Measurements from ENCODE around the gene TNIP3. TPM values are rescaled to one million over a fixed set of nuclear protein-coding genes. Genes with fewer than 3 reads are reported as not detected.
"Not testable (repeated sequence)": the region's sequence is repeated elsewhere in the genome, so short reads cannot be mapped to it uniquely, and the experiment has no call there.

TNIP3 gene, protein sequence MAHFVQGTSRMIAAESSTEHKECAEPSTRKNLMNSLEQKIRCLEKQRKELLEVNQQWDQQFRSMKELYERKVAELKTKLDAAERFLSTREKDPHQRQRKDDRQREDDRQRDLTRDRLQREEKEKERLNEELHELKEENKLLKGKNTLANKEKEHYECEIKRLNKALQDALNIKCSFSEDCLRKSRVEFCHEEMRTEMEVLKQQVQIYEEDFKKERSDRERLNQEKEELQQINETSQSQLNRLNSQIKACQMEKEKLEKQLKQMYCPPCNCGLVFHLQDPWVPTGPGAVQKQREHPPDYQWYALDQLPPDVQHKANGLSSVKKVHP
- total RNA-seq (1 to 10 TPM in 2 of 5 experiments, under 1 TPM in 3; 0.57 to 1.8 (median 0.90) TPM), polyA plus RNA-seq (under 1 TPM; 0.30 to 0.62 TPM), total RNA-seq (2.7 reads per million, percentile 14 among the genes with 10 or more reads in this experiment)

DNA sequence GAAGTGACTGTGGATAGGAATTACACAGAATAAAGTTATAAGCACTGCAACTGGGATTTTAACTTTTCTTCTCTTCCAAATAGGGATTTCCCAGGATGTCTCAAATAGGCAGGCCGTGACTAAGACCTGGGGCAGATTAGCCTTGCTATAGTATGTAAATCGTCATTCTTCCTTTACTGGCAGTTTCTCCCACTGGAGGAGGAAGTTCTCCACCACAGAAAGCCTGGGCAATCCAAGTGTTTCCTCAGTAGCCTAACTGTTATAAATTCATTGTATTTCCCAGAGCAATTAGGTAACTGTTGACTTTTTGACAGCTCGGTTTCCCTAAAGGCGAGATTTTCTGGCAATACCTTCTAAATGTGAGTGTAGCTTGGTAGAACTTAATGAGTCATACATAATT is at the start of gene TNIP3:
TNIP3 (minus strand) TSS at position 31 of the 400 bp plus-strand sequence. CDS start 196 bp downstream, outside the sequence.
- DNase-seq = no peak
- Mint-ChIP-seq H3K27me3 (peaks cover 0 to 18% (median 0%) of the 10 kb centered on the region in 5 donors), H3K4me1 (peaks cover 27 to 65% (median 52%) of the 10 kb centered on the region in 7 donors), H3K4me3 (peak within 1 kb of the TSS in 9 of 10 donors; percentile 61 to 86 (median 70)), H3K36me3 (peaks cover 0 to 14% (median 0%) of the 10 kb centered on the region in 5 donors), H3K27ac (peak within 1 kb of the TSS in 8 of 9 donors; percentile 77 to 95 (median 90)), H3K9me3 (peaks cover 0 to 4% (median 0%) of the 10 kb centered on the region in 11 donors)
- no peaks in the 10 kb centered on the region for H3K27me3 ChIP-seq (ENCODE audit: control insufficient read depth in 2 of 2, insufficient read depth in 2 of 2, low read length in 2 of 2)
- no peak within 1 kb of the TSS for H3K4me3 ChIP-seq (ENCODE audit: low read length)
- H3K36me3 ChIP-seq (ENCODE audit: control insufficient read depth in 2 of 3, insufficient read depth in 3 of 3, low read length in 3 of 3) = no peaks in the 10 kb centered on the region
- CTCF ChIA-PET = interaction anchor here (1.0 to 1.1 kb wide), 2 partner anchors 25 to 28 kb away, joined by 3 to 4 read pairs; no protein-coding TSS in a partner anchor
- peak within 1 kb of the TSS; percentile 50 for H3K27ac ChIP-seq (ENCODE audit: low read depth, low read length)
- peaks cover 16 to 27% of the 10 kb centered on the region in 2 donors for H3K4me1 ChIP-seq (ENCODE audit: control insufficient read depth in 2 of 2, insufficient read depth in 2 of 2, low read length in 2 of 2)
- intact Hi-C loops (cut with micrococcal nuclease) = no loop called here
- no peak for ATAC-seq
- POLR2A ChIA-PET = interaction anchor here (1.3 to 2.1 kb wide), 3 partner anchors 13 to 22 kb away, joined by 3 to 8 read pairs (median 8); no protein-coding TSS in a partner anchor
- H3K9me3 ChIP-seq (ENCODE audit: control insufficient read depth in 2 of 3, low read length in 3 of 3) = no peaks in the 10 kb centered on the region

- H3K9me3 Mint-ChIP-seq = peaks cover 0 to 9% (median 0%) of the 10 kb centered on the region in 11 donors
- no peak overlapping the region for H3K4me3 Mint-ChIP-seq
- intact Hi-C loops (cut with micrococcal nuclease) = no loop called here
- H3K27ac Mint-ChIP-seq = no peak overlapping the region
- Histone ChIP-seq H3K9me3 (ENCODE audit: control insufficient read depth in 2 of 3, low read length in 3 of 3) (no peaks in the 10 kb centered on the region), H3K4me1 (ENCODE audit: control insufficient read depth in 2 of 2, insufficient read depth in 2 of 2, low read length in 2 of 2) (peaks cover 0 to 8% of the 10 kb centered on the region in 2 donors), H3K27ac (ENCODE audit: low read depth, low read length) (no peak overlapping the region), H3K36me3 (ENCODE audit: control insufficient read depth in 2 of 3, insufficient read depth in 3 of 3, low read length in 3 of 3) (no peaks in the 10 kb centered on the region), H3K4me3 (ENCODE audit: low read length) (no peak overlapping the region), H3K27me3 (ENCODE audit: control insufficient read depth in 2 of 2, insufficient read depth in 2 of 2, low read length in 2 of 2) (no peaks in the 10 kb centered on the region)
- peaks cover 5 to 21% (median 16%) of the 10 kb centered on the region in 7 donors for H3K4me1 Mint-ChIP-seq
- DNase-seq = no peak
- no peak for ATAC-seq
- H3K27me3 Mint-ChIP-seq = peaks cover 0 to 3% (median 0%) of the 10 kb centered on the region in 5 donors
- peaks cover 0 to 5% (median 4%) of the 10 kb centered on the region in 5 donors for H3K36me3 Mint-ChIP-seq
- ChIA-PET CTCF (no interaction called here), POLR2A (no interaction called here)
Observed at GRCh38 chr4:121212806-121213205, 48.7 kb upstream of the TNIP3 start.

GRCh38 chr4:121209171-121209570 is 45.0 kb upstream of the TNIP3 start:
- Mint-ChIP-seq H3K27me3 (no peaks in the 10 kb centered on the region), H3K4me1 (peaks cover 0 to 14% (median 4%) of the 10 kb centered on the region in 7 donors), H3K27ac (no peak overlapping the region), H3K4me3 (no peak overlapping the region), H3K9me3 (peaks cover 0 to 9% (median 3%) of the 10 kb centered on the region in 11 donors), H3K36me3 (peaks cover 0 to 12% (median 3%) of the 10 kb centered on the region in 5 donors)
- ATAC-seq (no peak), DNase-seq (no peak)
- H3K27me3 ChIP-seq (ENCODE audit: control insufficient read depth in 2 of 2, insufficient read depth in 2 of 2, low read length in 2 of 2) = no peaks in the 10 kb centered on the region
- CTCF ChIA-PET = no interaction called here
- POLR2A ChIA-PET = no interaction called here
- intact Hi-C loops (cut with micrococcal nuclease) = no loop called here
- H3K9me3 ChIP-seq (ENCODE audit: control insufficient read depth in 2 of 3, low read length in 3 of 3) = no peaks in the 10 kb centered on the region
- H3K4me1 ChIP-seq (ENCODE audit: control insufficient read depth in 2 of 2, insufficient read depth in 2 of 2, low read length in 2 of 2) = no peaks in the 10 kb centered on the region
- H3K4me3 ChIP-seq (ENCODE audit: low read length) = no peak overlapping the region
- H3K27ac ChIP-seq (ENCODE audit: low read depth, low read length) = no peak overlapping the region
- no peaks in the 10 kb centered on the region for H3K36me3 ChIP-seq (ENCODE audit: control insufficient read depth in 2 of 3, insufficient read depth in 3 of 3, low read length in 3 of 3)

GRCh38 chr4:121208244-121209007 is 44.3 kb upstream of the TNIP3 start:
- Histone ChIP-seq H3K27me3 (ENCODE audit: control insufficient read depth in 2 of 2, insufficient read depth in 2 of 2, low read length in 2 of 2) (no peaks in the 10 kb centered on the region), H3K4me1 (ENCODE audit: control insufficient read depth in 2 of 2, insufficient read depth in 2 of 2, low read length in 2 of 2) (no peaks in the 10 kb centered on the region), H3K27ac (ENCODE audit: low read depth, low read length) (no peak overlapping the region), H3K9me3 (ENCODE audit: control insufficient read depth in 2 of 3, low read length in 3 of 3) (no peaks in the 10 kb centered on the region), H3K4me3 (ENCODE audit: low read length) (no peak overlapping the region), H3K36me3 (ENCODE audit: control insufficient read depth in 2 of 3, insufficient read depth in 3 of 3, low read length in 3 of 3) (no peaks in the 10 kb centered on the region)
- ATAC-seq (no peak), DNase-seq (no peak)
- Mint-ChIP-seq H3K27me3 (no peaks in the 10 kb centered on the region), H3K9me3 (peaks cover 0 to 9% (median 3%) of the 10 kb centered on the region in 11 donors), H3K4me1 (peaks cover 0 to 10% (median 3%) of the 10 kb centered on the region in 7 donors), H3K27ac (no peak overlapping the region), H3K36me3 (peaks cover 0 to 12% (median 2%) of the 10 kb centered on the region in 5 donors), H3K4me3 (no peak overlapping the region)
- ChIA-PET CTCF (no interaction called here), POLR2A (no interaction called here)
- intact Hi-C loops (cut with micrococcal nuclease) = no loop called here

DNA sequence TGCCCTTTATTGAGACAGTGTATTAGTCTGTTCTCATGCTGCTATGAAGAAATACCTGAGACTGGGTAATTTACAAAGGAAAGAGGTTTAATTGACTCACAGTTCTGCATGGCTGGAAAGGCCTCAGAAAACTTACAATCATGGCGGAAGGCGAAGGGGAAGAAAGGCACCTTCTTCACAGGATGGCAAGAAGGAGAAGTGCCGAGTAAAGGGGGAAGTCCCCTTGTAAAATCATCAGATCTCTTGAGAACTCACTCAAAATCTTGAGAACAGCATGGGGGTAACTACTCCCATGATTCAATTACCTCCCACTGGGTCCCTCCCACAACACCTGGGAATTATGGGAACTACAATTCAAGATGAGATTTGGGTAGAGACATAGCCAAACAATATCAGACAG is 41.7 kb upstream of the TNIP3 start:
- H3K4me3 ChIP-seq (ENCODE audit: low read length); H3K4me3 Mint-ChIP-seq; H3K4me1 ChIP-seq (ENCODE audit: control insufficient read depth in 2 of 2, insufficient read depth in 2 of 2, low read length in 2 of 2); H3K27me3 ChIP-seq (ENCODE audit: control insufficient read depth in 2 of 2, insufficient read depth in 2 of 2, low read length in 2 of 2); H3K27me3 Mint-ChIP-seq; DNase-seq; ATAC-seq; H3K9me3 ChIP-seq (ENCODE audit: control insufficient read depth in 2 of 3, low read length in 3 of 3); H3K27ac ChIP-seq (ENCODE audit: low read depth, low read length); H3K9me3 Mint-ChIP-seq; H3K36me3 ChIP-seq (ENCODE audit: control insufficient read depth in 2 of 3, insufficient read depth in 3 of 3, low read length in 3 of 3); POLR2A ChIA-PET: not testable (repeated sequence)
- intact Hi-C loops (cut with micrococcal nuclease) = loop anchor here in 1 of 2 donors (2.0 kb wide), 1 partner anchor 15 kb away; no protein-coding TSS in a partner anchor
- Mint-ChIP-seq H3K4me1 (peaks cover 3 to 13% (median 5%) of the 10 kb centered on the region in 7 donors), H3K36me3 (peaks cover 0 to 12% (median under 1%) of the 10 kb centered on the region in 5 donors), H3K27ac (peak overlapping the region in 1 of 9 donors; percentile 51)
- CTCF ChIA-PET = interaction anchor here (1.0 to 1.3 kb wide), 2 partner anchors 13 kb away, joined by 4 to 8 read pairs; no protein-coding TSS in a partner anchor

GRCh38 chr4:121200795-121201472 is 36.8 kb upstream of the TNIP3 start:
- peak overlapping the region; percentile 18 for H3K4me3 ChIP-seq (ENCODE audit: low read length)
- DNase-seq (no peak), ATAC-seq (peak; percentile 41)
- ChIA-PET POLR2A (interaction anchor here (1.6 to 1.9 kb wide), 2 partner anchors 9 to 11 kb away, joined by 4 to 10 read pairs; no protein-coding TSS in a partner anchor), CTCF (interaction anchor here (0.7 to 4.4 kb wide), 5 partner anchors 9 to 107 kb away, joined by 3 to 25 read pairs (median 5); no protein-coding TSS in a partner anchor)
- no peak overlapping the region for H3K27ac ChIP-seq (ENCODE audit: low read depth, low read length)
- peaks cover 15 to 32% (median 26%) of the 10 kb centered on the region in 7 donors for H3K4me1 Mint-ChIP-seq
- H3K27me3 ChIP-seq (ENCODE audit: control insufficient read depth in 2 of 2, insufficient read depth in 2 of 2, low read length in 2 of 2) = no peaks in the 10 kb centered on the region
- peaks cover 0 to 5% (median 0%) of the 10 kb centered on the region in 5 donors for H3K36me3 Mint-ChIP-seq
- no peaks in the 10 kb centered on the region for H3K36me3 ChIP-seq (ENCODE audit: control insufficient read depth in 2 of 3, insufficient read depth in 3 of 3, low read length in 3 of 3)
- intact Hi-C loops (cut with micrococcal nuclease) = loop anchor here in 1 of 2 donors (2.0 kb wide), 1 partner anchor 26 kb away; no protein-coding TSS in a partner anchor
- no peaks in the 10 kb centered on the region for H3K9me3 ChIP-seq (ENCODE audit: control insufficient read depth in 2 of 3, low read length in 3 of 3)
- peaks cover 0 to 6% (median 0%) of the 10 kb centered on the region in 5 donors for H3K27me3 Mint-ChIP-seq
- H3K4me3 Mint-ChIP-seq = peak overlapping the region in 8 of 10 donors; percentile 4 to 59 (median 32)
- H3K4me1 ChIP-seq (ENCODE audit: control insufficient read depth in 2 of 2, insufficient read depth in 2 of 2, low read length in 2 of 2) = peaks cover 7 to 26% of the 10 kb centered on the region in 2 donors
- H3K27ac Mint-ChIP-seq = peak overlapping the region in 5 of 9 donors; percentile 24 to 85 (median 81)
- H3K9me3 Mint-ChIP-seq = peaks cover 0 to 3% (median 0%) of the 10 kb centered on the region in 11 donors
